Panc1 (cell line): Measurements from ENCODE around the gene PTEN. TPM values are rescaled to one million over a fixed set of nuclear protein-coding genes. Genes with fewer than 3 reads are reported as not detected.
"Not testable (repeated sequence)": the region's sequence is repeated elsewhere in the genome, so short reads cannot be mapped to it uniquely, and the experiment has no call there.

Source experiments
- ATAC-seq: fragments of 200-7000 bp; cut with Tn5 transposase; 2 replicates; pipeline ENCODE4 v1.9.1; 2020; ENCODE audit warnings: mild to moderate bottlenecking, moderate library complexity
- BruUV-seq: library from RNA; stranded (reverse); fragments of 400-500 nt; replicated peaks from 2 replicates; lab custom pipeline; 2021; lab: Mats Ljungman, UMichigan
- CTCF ChIA-PET: fragments of 300-600 bp; sonication (Branson Sonifier 250); formaldehyde crosslinking; loops from one replicate; lab custom pipeline; 2022; ENCODE audit warnings: antibody characterized with exemption; lab: Charles Lee
- POLR2A ChIA-PET: fragments of 300-600 bp; sonication (Branson Sonifier 250); formaldehyde crosslinking; loops from one replicate; lab custom pipeline; 2022; ENCODE audit warnings: antibody characterized with exemption; lab: Charles Lee
- DNase-seq: peaks from one replicate; pipeline ENCODE4 v3.0.0-alpha.2; 2010; ENCODE audit warnings: low read depth, low spot score
- H3K27ac ChIP-seq: 2 replicates; pipeline ENCODE4 v1.5.1; 2011; ENCODE audit warnings: mild to moderate bottlenecking, low read length, inconsistent platforms
- H3K27me3 ChIP-seq: fragments of 200-500 bp; sonication (Bioruptor generic); 2 replicates; pipeline ENCODE4 v1.6.0; 2014; ENCODE audit warnings: low read length, inconsistent platforms; ENCODE audit not compliant: control insufficient read depth, insufficient read depth
- H3K36me3 ChIP-seq: fragments of 200-500 bp; sonication (Bioruptor generic); 2 replicates; pipeline ENCODE4 v1.5.1; 2014; ENCODE audit warnings: inconsistent platforms, mild to moderate bottlenecking, low read length, moderate library complexity; ENCODE audit not compliant: control insufficient read depth, insufficient read depth
- H3K4me1 ChIP-seq: 2 replicates; pipeline ENCODE4 v1.5.1; 2011; ENCODE audit warnings: inconsistent platforms, mild to moderate bottlenecking, low read length, moderate library complexity; ENCODE audit not compliant: control insufficient read depth, insufficient read depth
- H3K4me3 ChIP-seq, 2 experiments: 2 replicates each; pipeline ENCODE4 v1.5.1; 2011 to 2012; ENCODE audit warnings: low read depth in 2 of 2, low read length in 2 of 2, mild to moderate bottlenecking in 2 of 2, inconsistent platforms in 1 of 2, moderate library complexity in 1 of 2
- H3K9me3 ChIP-seq: fragments of 200-500 bp; sonication (Bioruptor generic); 2 replicates; pipeline ENCODE4 v1.5.1; 2014; ENCODE audit warnings: low read depth, mild to moderate bottlenecking, inconsistent platforms, low read length, moderate library complexity; ENCODE audit not compliant: control insufficient read depth, insufficient read depth
- CTCF ChIP-seq: fragments of 450-650 bp; IDR thresholded peaks from 2 replicates; pipeline ENCODE4 v1.5.1; 2017; ENCODE audit warnings: mild to moderate bottlenecking
- POLR2AphosphoS5 ChIP-seq: IDR thresholded peaks from 2 replicates; pipeline ENCODE4 v1.6.1; 2012; ENCODE audit warnings: mild to moderate bottlenecking, low read depth, low read length, moderate library complexity
- REST ChIP-seq, 2 experiments: IDR thresholded peaks; 2 replicates each; pipeline ENCODE4 v1.6.1; 2011 to 2012; ENCODE audit warnings: low read depth in 2 of 2, control low read depth in 1 of 2, low read length in 1 of 2, mild to moderate bottlenecking in 1 of 2, moderate library complexity in 1 of 2; ENCODE audit not compliant: insufficient read depth in 1 of 2
- SIN3A ChIP-seq: IDR thresholded peaks from 2 replicates; pipeline ENCODE4 v1.6.1; 2012; ENCODE audit warnings: low read depth, mild to moderate bottlenecking, low read length, moderate library complexity, borderline replicate concordance; ENCODE audit not compliant: insufficient read depth
- TCF7L2 ChIP-seq: IDR thresholded peaks from 2 replicates; pipeline ENCODE4 v1.6.1; 2011; ENCODE audit warnings: mild to moderate bottlenecking, low read depth, low read length, inconsistent platforms
- in situ Hi-C: cut with HindIII; loops from 2 replicates; pipeline ENCODE4 v1.10.0; 2016; ENCODE audit warnings: low sequenced_read_pairs, low pct_unique_long_range_greater_than_20kb
- intact Hi-C: fragments of 100-400 bp; cut with micrococcal nuclease; formaldehyde crosslinking; loops from one replicate; pipeline ENCODE4 v1.10.0; 2022; ENCODE audit not compliant: unreplicated experiment
- total RNA-seq: library from RNA; stranded (reverse); gene quantifications from one replicate; pipeline ENCODE4 v1.2.1, GENCODE V29; 2021; ENCODE audit not compliant: unreplicated experiment

The PTEN gene
- total RNA-seq, 1 experiment from 2014 or later = 88.9 TPM

- CTCF ChIA-PET = no interaction called here
- H3K9me3 ChIP-seq = no peaks in the 10 kb centered on the region
- no peaks in the 10 kb centered on the region for H3K27me3 ChIP-seq
- no peak for TF ChIP-seq SIN3A
- intact Hi-C loops = no loop called here
- POLR2A ChIA-PET = interaction anchor here (0.5 to 0.6 kb wide), 4 partner anchors 184 to 1142 kb away, joined by 3 to 9 read pairs (median 4); no protein-coding TSS in a partner anchor
- ATAC-seq (peak; percentile 57), DNase-seq (no peak)
- no TSS peak for BruUV-seq
- H3K4me1 ChIP-seq = peaks cover 28% of the 10 kb centered on the region
- H3K27ac ChIP-seq = peak overlapping the region; percentile 72
- in situ Hi-C loops = no loop called here
- no peaks in the 10 kb centered on the region for H3K36me3 ChIP-seq
- 0 out of 4 replicates have a peak overlapping the region, but pooled peaks of 1 of the 2 experiments have one; percentile 1 for H3K4me3 ChIP-seq
Observed at GRCh38 chr10:87845624-87845998, 17.8 kb upstream of the PTEN start.

- Histone ChIP-seq H3K27me3 (no peaks in the 10 kb centered on the region), H3K4me3 (0 out of 4 replicates have a peak overlapping the region, but pooled peaks of 1 of the 2 experiments have one; percentile 1), H3K4me1 (peaks cover 31% of the 10 kb centered on the region), H3K27ac (peak overlapping the region; percentile 72), H3K36me3 (no peaks in the 10 kb centered on the region), H3K9me3 (no peaks in the 10 kb centered on the region)
- POLR2A ChIA-PET = interaction anchor here (0.5 to 0.6 kb wide), 3 partner anchors 989 to 1634 kb away, joined by 3 to 9 read pairs (median 4); no protein-coding TSS in a partner anchor
- intact Hi-C loops (no loop called here), in situ Hi-C loops (no loop called here)
- TF ChIP-seq SIN3A = no peak
- TF ChIP-seq TCF7L2 = peak; percentile 46; the same call in 1 of the 2 replicates
- CTCF ChIA-PET = no interaction called here
- ATAC-seq (peak; percentile 84), DNase-seq (peak; percentile 81)
- no TSS peak for BruUV-seq
Observed at GRCh38 chr10:87846023-87846422, 17.4 kb upstream of the PTEN start.

GRCh38 chr10:87846711-87847110 lies 16.7 kb upstream of the PTEN start:
- in situ Hi-C loops, BruUV-seq, H3K27ac ChIP-seq, intact Hi-C loops, ATAC-seq, DNase-seq, H3K27me3 ChIP-seq, H3K9me3 ChIP-seq, CTCF ChIA-PET, H3K36me3 ChIP-seq, H3K4me3 ChIP-seq: not testable (repeated sequence)
- POLR2A ChIA-PET = interaction anchor here (0.6 kb wide), 1 partner anchor 1635 kb away, joined by 3 read pairs; no protein-coding TSS in a partner anchor
- peaks cover 31% of the 10 kb centered on the region for H3K4me1 ChIP-seq

- no peaks in the 10 kb centered on the region for H3K36me3 ChIP-seq
- no TSS peak for BruUV-seq
- DNase-seq (no peak), ATAC-seq (no peak)
- in situ Hi-C loops = no loop called here
- CTCF ChIA-PET = no interaction called here
- intact Hi-C loops = no loop called here
- H3K9me3 ChIP-seq = no peaks in the 10 kb centered on the region
- H3K27ac ChIP-seq = no peak overlapping the region
- H3K4me1 ChIP-seq = peaks cover 26% of the 10 kb centered on the region
- POLR2A ChIA-PET = no interaction called here
- no peaks in the 10 kb centered on the region for H3K27me3 ChIP-seq
- no peak for TF ChIP-seq POLR2AphosphoS5
- no peak for TF ChIP-seq SIN3A
- H3K4me3 ChIP-seq = no peak overlapping the region
Observed at GRCh38 chr10:87847550-87847949, 15.9 kb upstream of the PTEN start.

- POLR2A ChIA-PET = no interaction called here
- no TSS peak for BruUV-seq
- no peaks in the 10 kb centered on the region for H3K9me3 ChIP-seq
- ATAC-seq = no peak
- no peaks in the 10 kb centered on the region for H3K36me3 ChIP-seq
- CTCF ChIA-PET = no interaction called here
- no peak for TF ChIP-seq CTCF
- no peak for TF ChIP-seq REST (IDR thresholded peaks at IDR 0.05; ENCODE audit: insufficient read depth in 1 of 2, low read depth in 2 of 2, low read length in 1 of 2)
- no peak for TF ChIP-seq SIN3A
- TF ChIP-seq TCF7L2 = no peak
- TF ChIP-seq POLR2AphosphoS5 = no peak
- intact Hi-C loops (no loop called here), in situ Hi-C loops (no loop called here)
- no peak for DNase-seq
- H3K27ac ChIP-seq = no peak overlapping the region
- H3K4me3 ChIP-seq = no peak overlapping the region
- no peaks in the 10 kb centered on the region for H3K27me3 ChIP-seq
- peaks cover 23% of the 10 kb centered on the region for H3K4me1 ChIP-seq
Observed at GRCh38 chr10:87849001-87849400, 14.4 kb upstream of the PTEN start.
